ENCODE results near the gene HS6ST3. TPM values are rescaled to one million over a fixed set of nuclear protein-coding genes. Genes with fewer than 3 reads are reported as not detected.

Gene HS6ST3
- polyA plus RNA-seq, 1 donor = 0.23 TPM

GRCh38 chr13:96796091-96796633 lies 706.3 kb downstream of the HS6ST3 start:
- DNase-seq = no peak

- DNase-seq = no peak
Measured at GRCh38 chr13:96797136-96797535, 707.2 kb downstream of the HS6ST3 start.

GRCh38 chr13:96803456-96804100 lies 713.7 kb downstream of the HS6ST3 start:
- no peak for DNase-seq

- no peak for DNase-seq
Measured at GRCh38 chr13:96804174-96804573, 714.3 kb downstream of the HS6ST3 start.

- DNase-seq = no peak
Measured at GRCh38 chr13:96806746-96807145, 716.8 kb downstream of the HS6ST3 start.

GRCh38 chr13:96809366-96810096 lies 719.6 kb downstream of the HS6ST3 start:
- DNase-seq = no peak

GRCh38 chr13:96810104-96810503 lies 720.2 kb downstream of the HS6ST3 start:
- DNase-seq = no peak

- no peak for DNase-seq
Measured at GRCh38 chr13:96811049-96811448, 721.1 kb downstream of the HS6ST3 start.

- no peak for DNase-seq
Measured at GRCh38 chr13:96816261-96816660, 726.4 kb downstream of the HS6ST3 start.

GRCh38 chr13:96816874-96817273 lies 727.0 kb downstream of the HS6ST3 start:
- DNase-seq = no peak

- DNase-seq = no peak
Measured at GRCh38 chr13:96817336-96817941, 727.5 kb downstream of the HS6ST3 start.

GRCh38 chr13:96819375-96819774 lies 729.5 kb downstream of the HS6ST3 start:
- DNase-seq = no peak

- no peak for DNase-seq
Measured at GRCh38 chr13:96821381-96821780, 731.5 kb downstream of the HS6ST3 start.

- DNase-seq = no peak
Measured at GRCh38 chr13:96821971-96822370, 732.1 kb downstream of the HS6ST3 start.

- no peak for DNase-seq
Measured at GRCh38 chr13:96822895-96823294, 733.0 kb downstream of the HS6ST3 start.

- no peak for DNase-seq
Measured at GRCh38 chr13:96824140-96824539, 734.2 kb downstream of the HS6ST3 start.

- no peak for DNase-seq
Measured at GRCh38 chr13:96825653-96826052, 735.7 kb downstream of the HS6ST3 start.

GRCh38 chr13:96834626-96835025 lies 744.7 kb downstream of the HS6ST3 start:
- no peak for DNase-seq

GRCh38 chr13:96835546-96835945 lies 745.6 kb downstream of the HS6ST3 start:
- DNase-seq = no peak

GRCh38 chr13:96836733-96837132 lies 746.8 kb downstream of the HS6ST3 start:
- DNase-seq = no peak

GRCh38 chr13:96837809-96838208 lies 747.9 kb downstream of the HS6ST3 start:
- no peak for DNase-seq

- DNase-seq = no peak
Measured at GRCh38 chr13:96844195-96844594, 754.3 kb downstream of the HS6ST3 start.

GRCh38 chr13:96844616-96845015 lies 754.7 kb downstream of the HS6ST3 start:
- DNase-seq = no peak

GRCh38 chr13:96848286-96848685 lies 758.4 kb downstream of the HS6ST3 start:
- DNase-seq = no peak

All from hindlimb muscle (tissue), 1 donor.